HCT116 (cell line): ENCODE data around the gene RAVER1. TPM values are rescaled to one million over a fixed set of nuclear protein-coding genes. Genes with fewer than 3 reads are reported as not detected.

Experiments
- ATAC-seq: fragments of 200-7000 bp; cut with Tn5 transposase; 2 replicates; pipeline ENCODE4 v1.9.1; 2020; ENCODE audit warnings: mild to moderate bottlenecking, moderate library complexity
- BruUV-seq: library from RNA; stranded (reverse); fragments of 400-500 nt; replicated peaks from 2 replicates; lab custom pipeline; 2021; lab: Mats Ljungman, UMichigan
- CTCF ChIA-PET: fragments of 300-600 bp; sonication (Branson Sonifier 250); formaldehyde crosslinking; loops from one replicate; lab custom pipeline; 2021; ENCODE audit warnings: antibody characterized with exemption; lab: Charles Lee
- POLR2A ChIA-PET: fragments of 300-600, 350-600 bp; sonication (Branson Sonifier 250); formaldehyde crosslinking; loops from one replicate; lab custom pipeline; 2021; ENCODE audit warnings: antibody characterized with exemption; lab: Charles Lee
- RAD21 ChIA-PET, 2 experiments: fragments of 300-600 bp; sonication (Branson Sonifier 250); formaldehyde crosslinking; loops; one replicate each; lab custom pipeline; 2023; ENCODE audit warnings: low total read pairs in 2 of 2; ENCODE audit not compliant: uncharacterized antibody in 2 of 2, unreplicated experiment in 2 of 2, low non-redundant PET in 1 of 2; lab: Charles Lee
- DNase-seq: peaks from one replicate; pipeline ENCODE4 v3.0.0-alpha.2; 2010; ENCODE audit warnings: low read depth, low spot score
- H2AFZ ChIP-seq: fragments of 200-600 bp; shearing (Covaris generic), sonication (generic); 2 replicates; pipeline ENCODE4 v1.6.1; 2017; ENCODE audit warnings: low read depth, mixed run types, mixed read lengths, antibody characterized with exemption, low read length; ENCODE audit not compliant: poor library complexity, severe bottlenecking
- H3K27ac ChIP-seq: 2 replicates; pipeline ENCODE4 v1.5.1; 2012; ENCODE audit warnings: low read depth, low read length
- H3K27me3 ChIP-seq: fragments of 200-600 bp; sonication (generic); 2 replicates; pipeline ENCODE4 v1.6.1; 2016; ENCODE audit warnings: mixed run types, low read length, mixed read lengths; ENCODE audit not compliant: insufficient read depth
- H3K36me3 ChIP-seq, 2 experiments: fragments of 200-500 bp in 1 of 2; fragments of 200-600 bp in 1 of 2; sonication (Bioruptor generic) in 1 of 2; sonication (generic) in 1 of 2; 2 replicates each; pipeline versions ENCODE4 v1.5.1 to v1.6.1; 2014 to 2016; ENCODE audit warnings: low read length in 2 of 2, inconsistent platforms in 1 of 2, mixed read lengths in 1 of 2, mixed run types in 1 of 2; ENCODE audit not compliant: insufficient read depth in 2 of 2, control insufficient read depth in 1 of 2
- H3K4me1 ChIP-seq, 2 experiments: fragments of 200-600 bp in 1 of 2; sonication (generic) in 1 of 2; 2 replicates each; pipeline versions ENCODE4 v1.5.1 to v1.6.1; 2012 to 2017; ENCODE audit warnings: low read length in 2 of 2, inconsistent platforms in 1 of 2, mild to moderate bottlenecking in 1 of 2, mixed read lengths in 1 of 2, mixed run types in 1 of 2, moderate library complexity in 1 of 2; ENCODE audit not compliant: insufficient read depth in 2 of 2, control insufficient read depth in 1 of 2
- H3K4me2 ChIP-seq: fragments of 200-600 bp; sonication (generic); 2 replicates; pipeline ENCODE4 v1.6.1; 2017; ENCODE audit warnings: mixed run types, low read length, mixed read lengths
- H3K4me3 ChIP-seq, 2 experiments: fragments of 200-600 bp in 1 of 2; sonication (generic) in 1 of 2; replicated peaks in 1 of 2; 2 replicates each; pipeline ENCODE4 v1.5.1; 2011 to 2016; ENCODE audit warnings: low read length in 2 of 2, control low read depth in 1 of 2, low read depth in 1 of 2, mild to moderate bottlenecking in 1 of 2, mixed read lengths in 1 of 2, mixed run types in 1 of 2
- H3K79me2 ChIP-seq: fragments of 200-600 bp; sonication (generic); 2 replicates; pipeline ENCODE4 v1.6.1; 2017; ENCODE audit warnings: mild to moderate bottlenecking, mixed run types, low read length, moderate library complexity, mixed read lengths; ENCODE audit not compliant: insufficient read depth
- H3K9ac ChIP-seq: fragments of 200-600 bp; sonication (generic); 2 replicates; pipeline ENCODE4 v1.6.1; 2016; ENCODE audit warnings: low read length, mixed read lengths
- H3K9me2 ChIP-seq: fragments of 200-600 bp; sonication (generic), shearing (Covaris generic); 2 replicates; pipeline ENCODE4 v1.6.1; 2017; ENCODE audit warnings: mixed run types, mild to moderate bottlenecking, moderate library complexity; ENCODE audit not compliant: insufficient read depth
- H3K9me3 ChIP-seq, 2 experiments: fragments of 200-500 bp in 1 of 2; fragments of 200-600 bp in 1 of 2; sonication (Bioruptor generic) in 1 of 2; sonication (generic) in 1 of 2; 2 replicates each; pipeline ENCODE4 v1.6.1; 2014 to 2017; ENCODE audit warnings: low read length in 2 of 2, mixed read lengths in 2 of 2, inconsistent platforms in 1 of 2, low read depth in 1 of 2, mild to moderate bottlenecking in 1 of 2, mixed run types in 1 of 2, moderate library complexity in 1 of 2; ENCODE audit not compliant: control insufficient read depth in 1 of 2, insufficient read depth in 1 of 2
- H4K20me1 ChIP-seq: fragments of 200-600 bp; sonication (generic), shearing (Covaris generic); 2 replicates; pipeline ENCODE4 v1.6.1; 2017; ENCODE audit warnings: mixed run types, mild to moderate bottlenecking, moderate library complexity; ENCODE audit not compliant: insufficient read depth
- CBX3 ChIP-seq: IDR thresholded peaks from 2 replicates; pipeline ENCODE4 v1.6.1; 2012; ENCODE audit warnings: low read depth
- CEBPB ChIP-seq: IDR thresholded peaks from 2 replicates; pipeline ENCODE4 v1.6.1; 2012; ENCODE audit warnings: low read depth
- EGR1 ChIP-seq: IDR thresholded peaks from 2 replicates; pipeline ENCODE4 v1.6.1; 2012; ENCODE audit warnings: low read depth
- ELF1 ChIP-seq: IDR thresholded peaks from 2 replicates; pipeline ENCODE4 v1.6.1; 2012; ENCODE audit warnings: low read depth, borderline replicate concordance
- EZH2 ChIP-seq: fragments of 200-600 bp; sonication (generic); IDR thresholded peaks from 2 replicates; pipeline ENCODE4 v1.6.1; 2017; ENCODE audit warnings: antibody characterized with exemption, mixed run types
- EZH2phosphoT487 ChIP-seq: fragments of 200-600 bp; IDR thresholded peaks from 2 replicates; pipeline ENCODE4 v1.6.1; 2018; ENCODE audit warnings: antibody characterized with exemption, borderline replicate concordance
- FOSL1 ChIP-seq: IDR thresholded peaks from 2 replicates; pipeline ENCODE4 v1.6.1; 2012; ENCODE audit warnings: low read depth
- JUND ChIP-seq: IDR thresholded peaks from 2 replicates; pipeline ENCODE4 v1.6.1; 2012
- POLR2A ChIP-seq: IDR thresholded peaks from 2 replicates; pipeline ENCODE4 v1.7.0; 2011; ENCODE audit warnings: borderline replicate concordance; ENCODE audit not compliant: insufficient read depth, insufficient read length; ENCODE audit errors: extremely low read depth
- POLR2AphosphoS5 ChIP-seq: IDR thresholded peaks from 2 replicates; pipeline ENCODE4 v1.6.1; 2011; ENCODE audit warnings: mild to moderate bottlenecking, low read depth, low read length, moderate library complexity
- SIN3A ChIP-seq: IDR thresholded peaks from 2 replicates; pipeline ENCODE4 v1.6.1; 2012; ENCODE audit warnings: low read depth
- SRF ChIP-seq: IDR thresholded peaks from 2 replicates; pipeline ENCODE4 v1.6.1; 2012; ENCODE audit warnings: low read depth
- TCF7L2 ChIP-seq: IDR thresholded peaks from 2 replicates; pipeline ENCODE4 v1.7.0; 2011; ENCODE audit warnings: borderline replicate concordance, inconsistent platforms; ENCODE audit not compliant: insufficient read depth, insufficient read length; ENCODE audit errors: extremely low read depth
- YY1 ChIP-seq: IDR thresholded peaks from 2 replicates; pipeline ENCODE4 v1.6.1; 2011; ENCODE audit warnings: low read length, low read depth, moderate library complexity, mild to moderate bottlenecking; ENCODE audit not compliant: insufficient replicate concordance; ENCODE audit errors: extremely low read depth
- ZFX ChIP-seq: fragments of 450-650 bp; IDR thresholded peaks from 2 replicates; pipeline ENCODE4 v1.6.1; 2017
- ZNF274 ChIP-seq: fragments of 200-500 bp; sonication (Bioruptor generic); IDR thresholded peaks from 2 replicates; pipeline ENCODE4 v1.6.1; 2014; ENCODE audit warnings: mild to moderate bottlenecking, low read depth, low read length, inconsistent platforms
- intact Hi-C: fragments of 100-400 bp; cut with micrococcal nuclease; formaldehyde crosslinking; loops from 2 replicates; pipeline ENCODE4 v1.10.0; 2022
- total RNA-seq: library from RNA; stranded (reverse); gene quantifications from one replicate; pipeline ENCODE4 v1.2.1, GENCODE V29; 2021; ENCODE audit not compliant: unreplicated experiment
- TF ChIP-seq, protein P1 (sequence below): IDR thresholded peaks from 2 replicates; pipeline ENCODE4 v1.6.1; 2012
- TF ChIP-seq, protein P2 (sequence below): IDR thresholded peaks from 2 replicates; pipeline ENCODE4 v1.6.1; 2012
- TF ChIP-seq, protein P3 (sequence below): IDR thresholded peaks from 2 replicates; pipeline ENCODE4 v1.6.1; 2012; ENCODE audit warnings: low read depth
- TF ChIP-seq, protein P4 (sequence below), 3 experiments: fragments of 200-600 bp in 1 of 3; sonication (generic) in 1 of 3; IDR thresholded peaks in 2 of 3; conservative IDR thresholded peaks in 1 of 3; 2 replicates each; pipeline ENCODE4 v1.5.1; 2012 to 2017; ENCODE audit warnings: low read depth in 2 of 3, low read length in 2 of 3, antibody characterized with exemption in 1 of 3, borderline replicate concordance in 1 of 3, control low read depth in 1 of 3, mild to moderate bottlenecking in 1 of 3, mixed read lengths in 1 of 3, mixed run types in 1 of 3, moderate library complexity in 1 of 3; ENCODE audit not compliant: insufficient read depth in 1 of 3

RAVER1 gene
- total RNA-seq, 1 experiment from 2014 or later = 71.0 TPM

DNA sequence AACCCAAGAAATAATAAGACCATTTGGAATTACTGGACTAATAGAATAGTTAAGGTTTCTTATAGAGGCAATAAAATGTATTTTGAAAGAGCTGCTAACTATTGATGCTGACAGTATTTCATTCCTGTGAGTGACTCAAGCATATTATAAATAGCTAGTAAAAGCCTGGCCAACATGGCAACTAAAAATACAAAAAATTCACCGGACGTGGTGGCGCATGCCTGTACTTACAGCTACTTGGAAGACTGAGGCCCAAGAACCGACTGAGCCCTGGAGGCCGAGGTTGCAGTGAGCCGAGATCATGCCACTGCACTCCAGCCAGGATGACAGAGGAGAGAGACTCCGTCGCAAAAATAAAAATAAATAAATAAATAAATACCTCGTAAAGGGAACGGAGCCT, 11.5 kb upstream of the RAVER1 start:
- POLR2A ChIA-PET = interaction anchor here (3.2 kb wide), 1 partner anchor 11 kb away, joined by 16 read pairs; the partner anchor contains the start of gene RAVER1
- RAD21 ChIA-PET = no interaction called here
- Histone ChIP-seq H3K9me3 (no peaks in the 10 kb centered on the region), H3K9me2 (no peaks in the 10 kb centered on the region), H4K20me1 (no peaks in the 10 kb centered on the region), H3K4me1 (peaks cover 0 to 14% of the 10 kb centered on the region in 2 experiments; a peak in 2 of 4 replicates), H3K9ac (no peak overlapping the region), H3K79me2 (no peaks in the 10 kb centered on the region), H3K4me3 (no peak overlapping the region), H2AFZ (no peak overlapping the region), H3K27ac (no peak overlapping the region), H3K36me3 (no peaks in the 10 kb centered on the region), H3K4me2 (no peak overlapping the region), H3K27me3 (no peaks in the 10 kb centered on the region)
- CTCF ChIA-PET = interaction anchor here (1.4 kb wide), 1 partner anchor 86 kb away, joined by 3 read pairs; no protein-coding TSS in a partner anchor
- ATAC-seq = no peak
- intact Hi-C loops = no loop called here
- no TSS peak for BruUV-seq
- no peak for TF ChIP-seq FOSL1
- TF ChIP-seq ZFX = no peak
- TF ChIP-seq EGR1 = no peak
- TF ChIP-seq EZH2phosphoT487 = no peak
- TF ChIP-seq SRF = no peak
- TF ChIP-seq, protein P1, sequence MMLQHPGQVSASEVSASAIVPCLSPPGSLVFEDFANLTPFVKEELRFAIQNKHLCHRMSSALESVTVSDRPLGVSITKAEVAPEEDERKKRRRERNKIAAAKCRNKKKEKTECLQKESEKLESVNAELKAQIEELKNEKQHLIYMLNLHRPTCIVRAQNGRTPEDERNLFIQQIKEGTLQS = no peak
- TF ChIP-seq TCF7L2 = no peak
- TF ChIP-seq EZH2 = no peak
- TF ChIP-seq YY1 = no peak
- TF ChIP-seq, protein P2, sequence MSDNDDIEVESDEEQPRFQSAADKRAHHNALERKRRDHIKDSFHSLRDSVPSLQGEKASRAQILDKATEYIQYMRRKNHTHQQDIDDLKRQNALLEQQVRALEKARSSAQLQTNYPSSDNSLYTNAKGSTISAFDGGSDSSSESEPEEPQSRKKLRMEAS = no peak
- no peak for TF ChIP-seq POLR2A
- TF ChIP-seq JUND = no peak
- TF ChIP-seq, protein P3, sequence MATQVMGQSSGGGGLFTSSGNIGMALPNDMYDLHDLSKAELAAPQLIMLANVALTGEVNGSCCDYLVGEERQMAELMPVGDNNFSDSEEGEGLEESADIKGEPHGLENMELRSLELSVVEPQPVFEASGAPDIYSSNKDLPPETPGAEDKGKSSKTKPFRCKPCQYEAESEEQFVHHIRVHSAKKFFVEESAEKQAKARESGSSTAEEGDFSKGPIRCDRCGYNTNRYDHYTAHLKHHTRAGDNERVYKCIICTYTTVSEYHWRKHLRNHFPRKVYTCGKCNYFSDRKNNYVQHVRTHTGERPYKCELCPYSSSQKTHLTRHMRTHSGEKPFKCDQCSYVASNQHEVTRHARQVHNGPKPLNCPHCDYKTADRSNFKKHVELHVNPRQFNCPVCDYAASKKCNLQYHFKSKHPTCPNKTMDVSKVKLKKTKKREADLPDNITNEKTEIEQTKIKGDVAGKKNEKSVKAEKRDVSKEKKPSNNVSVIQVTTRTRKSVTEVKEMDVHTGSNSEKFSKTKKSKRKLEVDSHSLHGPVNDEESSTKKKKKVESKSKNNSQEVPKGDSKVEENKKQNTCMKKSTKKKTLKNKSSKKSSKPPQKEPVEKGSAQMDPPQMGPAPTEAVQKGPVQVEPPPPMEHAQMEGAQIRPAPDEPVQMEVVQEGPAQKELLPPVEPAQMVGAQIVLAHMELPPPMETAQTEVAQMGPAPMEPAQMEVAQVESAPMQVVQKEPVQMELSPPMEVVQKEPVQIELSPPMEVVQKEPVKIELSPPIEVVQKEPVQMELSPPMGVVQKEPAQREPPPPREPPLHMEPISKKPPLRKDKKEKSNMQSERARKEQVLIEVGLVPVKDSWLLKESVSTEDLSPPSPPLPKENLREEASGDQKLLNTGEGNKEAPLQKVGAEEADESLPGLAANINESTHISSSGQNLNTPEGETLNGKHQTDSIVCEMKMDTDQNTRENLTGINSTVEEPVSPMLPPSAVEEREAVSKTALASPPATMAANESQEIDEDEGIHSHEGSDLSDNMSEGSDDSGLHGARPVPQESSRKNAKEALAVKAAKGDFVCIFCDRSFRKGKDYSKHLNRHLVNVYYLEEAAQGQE = no peak
- no peak for TF ChIP-seq CEBPB
- no peak for TF ChIP-seq SIN3A
- TF ChIP-seq, protein P4, sequence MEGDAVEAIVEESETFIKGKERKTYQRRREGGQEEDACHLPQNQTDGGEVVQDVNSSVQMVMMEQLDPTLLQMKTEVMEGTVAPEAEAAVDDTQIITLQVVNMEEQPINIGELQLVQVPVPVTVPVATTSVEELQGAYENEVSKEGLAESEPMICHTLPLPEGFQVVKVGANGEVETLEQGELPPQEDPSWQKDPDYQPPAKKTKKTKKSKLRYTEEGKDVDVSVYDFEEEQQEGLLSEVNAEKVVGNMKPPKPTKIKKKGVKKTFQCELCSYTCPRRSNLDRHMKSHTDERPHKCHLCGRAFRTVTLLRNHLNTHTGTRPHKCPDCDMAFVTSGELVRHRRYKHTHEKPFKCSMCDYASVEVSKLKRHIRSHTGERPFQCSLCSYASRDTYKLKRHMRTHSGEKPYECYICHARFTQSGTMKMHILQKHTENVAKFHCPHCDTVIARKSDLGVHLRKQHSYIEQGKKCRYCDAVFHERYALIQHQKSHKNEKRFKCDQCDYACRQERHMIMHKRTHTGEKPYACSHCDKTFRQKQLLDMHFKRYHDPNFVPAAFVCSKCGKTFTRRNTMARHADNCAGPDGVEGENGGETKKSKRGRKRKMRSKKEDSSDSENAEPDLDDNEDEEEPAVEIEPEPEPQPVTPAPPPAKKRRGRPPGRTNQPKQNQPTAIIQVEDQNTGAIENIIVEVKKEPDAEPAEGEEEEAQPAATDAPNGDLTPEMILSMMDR (IDR thresholded peaks at IDR 0.05 in 2 of 3, conservative IDR thresholded peaks at IDR 0.05 in 1 of 3; ENCODE audit: borderline replicate concordance in 1 of 3, insufficient read depth in 1 of 3, low read depth in 2 of 3, low read length in 2 of 3) = no peak
- no peak for TF ChIP-seq POLR2AphosphoS5
- TF ChIP-seq ZNF274 = no peak
- TF ChIP-seq ELF1 = no peak
- no peak for TF ChIP-seq CBX3
- DNase-seq = no peak
